HG03460 (cell line): ENCODE results near the gene TMEM168.
"Not testable (repeated sequence)": the region's sequence is repeated elsewhere in the genome, so short reads cannot be mapped to it uniquely, and the experiment has no call there.

Experiments used
- ATAC-seq: cut with Tn5 transposase; IDR thresholded peaks from one replicate; pipeline ENCODE4 v1.9.1; 2021; ENCODE audit not compliant: unreplicated experiment

The TMEM168 gene

DNA sequence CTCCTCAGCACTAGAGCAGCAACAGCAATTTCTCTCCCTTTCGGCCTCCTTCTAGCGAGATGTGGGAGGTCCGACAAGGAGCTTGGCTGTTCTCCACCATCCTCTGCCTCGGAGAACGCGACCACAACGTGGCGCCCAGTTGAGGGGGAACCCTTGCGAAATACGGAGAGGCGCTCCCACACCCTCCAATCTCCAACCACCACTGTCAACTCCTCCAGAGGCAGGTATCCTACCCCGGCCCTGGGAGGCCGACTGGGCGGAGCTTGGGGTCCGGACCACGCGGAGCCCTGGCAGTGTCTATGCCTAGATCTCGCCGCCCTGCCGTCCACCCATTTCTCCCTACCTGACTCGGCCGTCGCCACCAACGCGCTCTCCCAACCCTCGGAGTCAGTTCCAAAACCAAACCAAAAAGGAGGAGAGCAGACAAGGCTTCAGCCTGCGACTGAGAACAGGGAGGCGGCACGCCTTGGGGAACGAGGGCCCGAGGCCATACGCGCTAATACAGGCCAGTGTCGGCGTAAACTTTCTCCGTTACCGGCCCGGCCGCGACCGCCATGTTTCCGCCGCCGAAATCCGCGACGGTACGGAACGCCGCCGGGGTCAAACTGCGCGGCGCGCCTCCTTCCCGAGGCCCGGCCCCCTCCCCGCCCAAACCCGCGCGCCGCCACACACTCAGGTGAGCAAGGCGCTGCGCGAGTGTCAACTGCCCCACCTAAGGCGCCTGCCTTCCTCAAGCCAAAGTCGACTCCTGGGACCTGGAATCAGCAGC, at the start of gene TMEM168:
Gene TMEM168 (minus strand): TSS at position 577 of the 769 bp plus-strand sequence. CDS start 5,568 bp downstream, outside the sequence.
- ATAC-seq: peak; percentile 63

GRCh38 chr7:112835928-112836327, 45.7 kb upstream of the TMEM168 start:
- not testable (repeated sequence) for ATAC-seq

DNA sequence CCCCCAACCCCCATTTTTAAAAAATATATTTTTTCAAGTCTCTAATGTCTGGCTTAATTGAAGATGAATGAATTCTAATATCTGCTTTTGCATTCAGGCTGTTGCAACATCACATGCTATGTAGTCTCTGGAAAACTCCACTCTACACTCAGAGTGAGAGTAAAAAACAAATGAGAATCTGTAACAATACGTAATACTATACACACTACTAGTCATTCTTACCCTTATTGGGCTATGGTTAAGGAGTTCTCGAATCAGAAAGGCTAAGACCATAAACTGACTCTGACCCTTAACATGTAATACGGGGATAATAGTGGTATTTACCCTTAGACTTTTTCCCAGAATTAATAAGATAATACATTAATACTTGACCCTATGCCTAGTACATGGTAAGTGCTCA, 42.9 kb upstream of the TMEM168 start:
- ATAC-seq: no peak

DNA sequence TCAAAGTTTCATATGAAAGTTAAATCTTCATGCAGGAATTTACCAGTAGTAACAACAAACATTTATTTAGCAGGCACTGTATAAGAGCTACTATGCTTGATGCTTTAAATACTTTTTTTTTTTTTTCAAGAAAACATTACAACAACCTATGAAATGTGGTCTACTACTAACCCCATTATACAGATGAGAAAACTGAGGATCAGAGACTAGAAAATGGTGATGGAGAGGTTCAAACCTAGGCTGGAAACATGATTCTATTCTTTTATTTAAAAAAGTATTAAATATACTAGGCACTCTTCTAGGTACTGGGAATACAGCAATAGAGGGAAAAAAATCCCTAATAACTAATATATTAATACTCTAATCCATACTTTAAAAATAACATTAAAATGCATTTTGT, 40.6 kb upstream of the TMEM168 start:
- ATAC-seq: no peak

DNA sequence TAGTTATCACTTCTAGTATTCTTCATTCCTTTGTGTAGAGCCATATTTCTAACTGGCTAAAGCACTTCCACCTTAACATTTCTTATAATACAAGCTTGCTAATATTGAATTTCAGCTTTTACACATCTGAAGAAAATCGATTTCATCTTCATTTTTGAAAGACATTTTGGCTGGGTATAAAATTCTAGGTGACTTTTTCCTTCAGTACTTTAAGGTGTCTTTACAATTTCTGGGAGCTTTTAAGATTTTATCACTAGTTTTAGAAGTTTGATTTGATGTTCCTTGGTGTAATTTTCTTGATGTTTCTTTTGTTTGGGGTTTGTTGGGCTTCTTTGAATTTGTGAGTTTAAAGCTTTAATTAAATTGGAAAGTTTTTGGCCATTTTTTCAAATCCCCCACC, 38.5 kb upstream of the TMEM168 start:
- ATAC-seq: no peak

DNA sequence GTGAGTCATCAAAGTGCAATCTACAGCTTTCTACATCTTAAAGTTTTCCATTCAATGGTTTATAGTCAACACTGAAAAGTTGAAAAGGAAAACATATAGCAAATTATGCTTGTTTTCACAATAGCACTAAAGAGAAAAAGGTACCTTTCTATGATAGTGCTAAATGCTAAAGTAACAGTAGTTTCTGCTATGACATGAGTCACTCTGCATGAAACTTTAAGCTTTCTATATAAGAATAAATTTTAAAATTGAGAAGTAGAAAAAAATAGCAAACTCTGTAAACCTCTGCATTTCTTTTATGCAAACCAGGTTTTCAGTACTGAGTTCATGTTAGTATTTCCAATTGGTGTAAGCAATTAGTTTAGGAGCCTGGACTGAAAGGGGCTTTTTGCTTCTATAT, 31.2 kb upstream of the TMEM168 start:
- no peak for ATAC-seq

DNA sequence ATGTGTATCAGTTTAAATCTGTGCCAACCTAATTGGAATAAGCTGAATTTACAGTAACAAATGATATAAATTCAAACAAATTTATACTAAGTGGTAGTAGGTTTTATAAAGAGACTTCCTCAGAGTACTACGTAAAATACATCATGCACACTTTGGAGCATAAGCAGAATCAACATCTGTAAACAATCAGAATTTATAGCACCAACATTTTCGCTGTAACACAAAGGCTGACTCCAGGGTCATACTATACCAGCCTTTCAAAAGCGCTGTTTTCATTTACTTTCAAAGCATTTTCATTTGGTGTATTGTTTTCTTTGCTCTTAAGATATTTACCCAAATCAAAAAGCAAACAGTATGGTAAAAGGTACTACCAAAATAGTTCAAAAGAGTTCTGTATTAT, 29.3 kb upstream of the TMEM168 start:
- ATAC-seq: no peak

GRCh38 chr7:112806156-112806555, 16.0 kb upstream of the TMEM168 start:
- no peak for ATAC-seq

DNA sequence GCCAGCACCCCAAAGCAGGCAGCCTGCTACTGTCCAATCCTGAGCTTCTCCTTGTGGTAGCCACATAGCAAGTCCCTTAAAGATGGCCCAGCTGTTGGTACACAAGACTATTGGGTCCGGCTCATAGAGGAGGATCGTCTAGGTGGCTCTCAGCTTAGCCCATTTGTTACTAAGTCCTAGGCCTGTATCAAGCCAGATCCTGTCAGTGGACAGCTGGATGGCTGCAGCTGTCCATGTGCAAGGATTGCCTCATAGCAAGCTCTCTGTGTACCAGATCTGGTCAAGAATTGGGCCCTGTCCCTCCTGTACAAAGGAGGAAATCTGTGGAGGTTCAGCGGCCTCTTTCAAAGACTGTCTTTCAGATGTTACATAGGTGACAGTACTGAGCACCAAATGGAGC, 12.2 kb upstream of the TMEM168 start:
- no peak for ATAC-seq

DNA sequence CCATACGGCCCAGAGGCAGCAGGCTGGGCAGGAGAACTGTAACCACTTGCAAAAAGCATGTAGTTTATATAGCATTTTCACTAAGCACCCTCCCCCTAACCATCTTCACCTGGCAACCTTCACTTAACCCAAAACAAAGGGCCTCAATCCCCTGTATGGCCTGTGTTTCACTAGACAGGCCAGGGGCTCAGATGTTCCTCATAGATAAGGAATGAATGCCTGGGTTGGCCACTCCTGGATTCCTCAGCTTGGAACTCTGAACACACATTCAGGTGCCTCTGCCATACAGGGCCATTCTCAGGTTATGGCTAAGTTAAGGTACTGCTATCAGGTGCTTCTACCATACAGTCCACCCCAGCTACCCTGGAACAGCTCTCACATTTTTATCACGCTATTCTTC, 10.3 kb upstream of the TMEM168 start:
- no peak for ATAC-seq

DNA sequence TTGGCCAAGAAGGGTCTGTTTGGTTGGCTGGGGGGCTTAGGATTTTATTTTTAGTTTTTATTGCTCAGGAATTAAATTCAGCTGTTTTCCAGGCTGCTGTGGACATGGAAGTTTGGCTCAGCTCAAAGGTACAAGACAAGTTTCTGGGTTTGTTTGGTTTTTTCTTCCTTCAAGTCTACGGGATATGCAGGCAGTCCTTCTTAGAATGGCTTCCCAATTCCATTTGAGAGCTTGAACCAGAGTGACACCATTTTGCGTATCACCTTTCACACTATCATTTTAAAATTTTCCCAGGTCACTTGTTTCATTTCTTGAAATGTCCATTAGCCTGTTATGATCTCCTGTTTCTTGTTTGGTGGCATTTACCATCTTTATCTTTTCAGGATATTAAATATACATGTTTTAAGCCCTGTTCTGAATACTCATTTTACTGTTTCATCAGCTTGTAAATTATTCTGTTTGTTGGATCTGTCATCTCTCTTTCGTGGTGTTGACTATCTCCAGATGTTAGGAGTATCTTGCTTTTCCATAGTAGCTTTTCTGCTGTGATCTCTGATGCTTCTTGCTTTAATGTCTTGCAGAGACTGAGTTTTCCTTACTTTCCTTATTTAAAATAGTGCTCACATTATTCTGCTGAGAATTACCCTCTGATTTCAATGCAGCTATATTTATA, 9.4 kb upstream of the TMEM168 start:
- no peak for ATAC-seq

DNA sequence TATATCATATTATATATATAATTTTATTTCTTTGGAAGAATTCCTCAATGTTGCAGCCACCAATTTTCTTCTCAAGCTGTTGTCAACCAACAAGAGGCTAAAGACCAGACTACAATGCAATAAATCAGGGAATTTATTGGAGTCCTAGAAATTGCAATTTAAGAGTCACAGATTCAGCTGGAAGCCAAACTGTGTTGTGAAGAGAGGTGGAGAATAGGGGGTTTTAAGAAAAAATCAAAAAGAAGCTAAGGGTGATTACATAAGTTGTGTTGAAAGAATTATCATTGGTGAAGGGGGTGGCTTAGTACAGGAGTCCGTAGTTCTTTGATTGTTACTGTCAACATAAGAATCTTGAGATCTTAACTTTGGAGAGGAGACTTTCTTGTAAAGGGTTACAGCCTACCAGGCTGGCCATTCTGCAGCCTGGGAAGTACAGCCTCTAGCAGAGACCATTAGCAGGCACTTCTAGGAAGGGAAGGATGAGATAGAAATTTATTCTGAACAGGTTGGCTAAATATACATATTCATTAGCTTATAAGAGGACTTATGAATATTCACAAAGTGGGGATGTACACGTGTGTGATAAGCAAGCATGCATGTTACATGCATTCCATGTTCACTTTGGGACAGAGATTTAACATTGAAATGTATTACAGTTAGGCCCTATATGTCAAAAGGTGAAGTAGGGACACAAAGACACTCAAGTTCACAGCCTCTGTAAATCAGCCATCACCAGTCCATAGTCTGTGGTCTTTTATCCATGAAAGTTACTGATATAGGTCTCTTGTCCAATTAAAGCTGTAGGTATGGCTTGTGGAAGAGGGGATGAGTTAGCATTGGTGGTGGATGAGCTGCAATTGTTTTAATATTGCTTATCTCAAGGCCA, 8.3 kb upstream of the TMEM168 start:
- ATAC-seq: no peak

DNA sequence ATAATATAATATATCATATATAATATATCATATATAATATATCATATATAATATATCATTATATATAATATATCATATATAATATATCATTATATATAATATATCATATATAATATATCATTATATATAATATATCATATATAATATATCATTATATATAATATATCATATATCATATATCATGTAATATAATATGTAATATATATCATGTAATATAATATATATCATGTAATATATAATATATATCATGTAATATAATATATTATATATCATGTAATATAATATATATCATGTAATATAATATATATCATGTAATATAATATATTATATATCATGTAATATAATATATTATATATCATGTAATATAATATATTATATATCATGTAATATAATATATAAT, 6.4 kb upstream of the TMEM168 start:
- ATAC-seq: not testable (repeated sequence)

DNA sequence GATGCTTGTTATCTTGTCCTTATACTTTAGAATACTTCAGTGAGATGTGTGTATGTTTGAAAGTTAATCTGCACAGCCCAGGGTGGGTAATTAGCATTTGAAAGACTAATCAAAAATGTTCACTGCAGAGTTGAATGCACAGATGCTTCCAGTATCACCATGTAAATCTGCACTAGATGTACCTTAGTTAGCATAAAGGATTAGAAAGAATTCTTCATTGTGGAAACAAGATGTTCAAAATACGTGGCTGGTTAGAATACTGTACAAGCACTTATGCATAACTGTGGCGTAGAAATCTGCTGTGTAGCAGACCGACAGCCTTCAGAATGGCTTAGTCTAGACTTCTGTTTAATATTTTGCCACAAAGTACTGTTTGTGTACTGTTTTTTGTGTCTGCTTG, 2.2 kb upstream of the TMEM168 start:
- no peak for ATAC-seq

GRCh38 chr7:112791465-112792168, 1.4 kb upstream of the TMEM168 start:
- no peak for ATAC-seq

GRCh38 chr7:112790586-112791003, 402 bp upstream of the TMEM168 start:
- peak; percentile 63 for ATAC-seq

- no peak for ATAC-seq
Measured at GRCh38 chr7:112789453-112789816, 758 bp downstream of the TMEM168 start.

DNA sequence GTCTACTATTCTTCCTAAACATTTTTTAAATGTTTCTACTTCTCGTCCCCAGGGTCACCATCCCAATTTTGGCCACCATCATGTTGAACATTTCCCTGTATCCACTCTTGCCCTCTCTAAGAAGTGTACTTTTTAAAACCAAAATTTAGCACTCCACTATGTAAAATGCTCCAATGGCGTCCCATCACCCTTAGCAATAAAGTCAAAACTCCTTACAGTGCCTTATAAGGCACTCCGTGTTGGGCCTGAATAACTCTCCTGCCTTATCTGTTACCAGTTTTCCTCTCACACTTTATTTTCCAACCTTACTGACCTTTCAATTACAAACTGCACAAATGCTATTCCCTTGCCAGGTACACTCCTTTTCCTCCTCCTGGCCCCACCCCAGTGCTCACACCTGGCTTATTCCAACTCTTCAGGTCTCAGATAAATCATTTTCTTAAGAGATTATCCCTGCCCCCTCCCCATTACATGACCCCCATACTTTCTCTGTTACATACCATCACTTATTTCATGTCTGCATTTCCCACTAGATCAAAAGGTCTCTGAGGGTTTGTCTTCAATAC, 1.3 kb downstream of the TMEM168 start:
- ATAC-seq: no peak

GRCh38 chr7:112784603-112785002, 5.6 kb downstream of the TMEM168 start:
- no peak for ATAC-seq

DNA sequence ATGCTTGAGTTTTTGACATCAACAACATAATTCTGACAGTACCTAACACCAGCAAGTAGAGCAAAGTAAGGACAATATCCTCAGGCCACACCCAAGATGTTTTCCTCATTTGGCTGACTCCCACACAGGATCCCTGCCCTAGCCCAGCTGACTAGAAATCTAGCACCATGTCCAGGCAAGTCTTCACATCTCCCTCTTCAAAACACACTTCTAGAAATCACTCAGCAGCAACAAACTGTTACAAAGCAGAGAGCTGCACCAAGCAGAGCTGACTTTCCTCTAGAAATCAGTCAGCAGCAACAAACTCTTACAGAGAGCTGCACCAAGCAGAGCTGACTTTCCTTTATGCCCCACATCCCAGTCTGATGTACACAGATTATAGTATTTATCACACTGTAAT, 7.7 kb downstream of the TMEM168 start:
- peak; percentile 94 for ATAC-seq

DNA sequence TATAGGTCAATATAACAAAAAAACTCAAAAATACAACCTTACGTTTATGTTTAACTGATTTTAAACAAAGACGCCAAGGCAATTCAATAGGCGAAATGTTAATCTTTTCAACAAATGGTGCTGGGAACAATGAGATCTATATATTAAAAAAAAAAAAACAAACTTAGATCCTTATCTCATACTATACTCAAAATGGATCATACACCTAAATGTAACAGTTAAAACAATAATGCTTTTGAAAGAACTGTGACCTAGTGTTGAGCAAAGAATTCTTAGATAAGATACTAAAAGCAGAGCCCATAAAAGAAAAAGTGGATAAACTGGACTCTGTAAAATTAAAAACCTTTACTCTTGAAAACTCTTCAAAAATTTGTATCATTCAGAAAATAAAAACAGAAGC, 8.6 kb downstream of the TMEM168 start:
- ATAC-seq: no peak
